ENCODE measurements around the gene TJP1. TPM values are rescaled to one million over a fixed set of nuclear protein-coding genes. Genes with fewer than 3 reads are reported as not detected.

Gene TJP1
- total and polyA plus RNA-seq, 2 donors (not counting 1 experiment from before 2014, with no cell fraction given), result 0.10 TPM; not detected in 1

DNA sequence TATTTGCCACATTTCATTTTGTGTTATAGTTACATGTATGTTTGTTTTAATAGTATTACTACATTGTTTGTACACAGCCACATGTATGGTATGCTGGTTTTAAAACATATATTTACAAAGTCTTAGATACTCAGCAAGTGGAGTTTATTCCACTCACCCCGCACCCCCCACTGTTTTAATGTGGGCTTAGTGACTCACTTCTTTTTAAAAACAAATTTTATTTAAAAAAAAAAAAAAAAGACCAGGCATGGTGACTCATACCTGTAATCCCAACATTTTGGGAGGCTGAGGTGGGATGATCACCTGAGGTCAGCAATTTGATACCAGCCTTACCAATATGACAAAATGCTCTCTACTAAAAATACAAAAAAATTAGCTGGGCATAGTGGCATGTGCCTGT lies 26.9 kb upstream of the TJP1 start:
- Histone ChIP-seq H3K27me3 (replicated peaks in 1 of 4; ENCODE audit: control extremely low read depth in 1 of 4, control insufficient read depth in 3 of 4, insufficient read depth in 4 of 4, low read length in 3 of 4) (no peaks in the 10 kb centered on the region), H3K4me2 (replicated peaks; ENCODE audit: low read depth, low read length, poor library complexity, severe bottlenecking) (no peak overlapping the region), H3K4me1 (ENCODE audit: control insufficient read depth in 2 of 2, insufficient read depth in 2 of 2, low read length in 2 of 2) (no peaks in the 10 kb centered on the region), H3K27ac (ENCODE audit: low read length in 2 of 2) (no peak overlapping the region), H2AFZ (ENCODE audit: insufficient read depth, low read depth, low read length, poor library complexity, severe bottlenecking) (no peak overlapping the region), H3K9ac (ENCODE audit: low read length) (no peak overlapping the region), H3K9me3 (ENCODE audit: control extremely low read depth in 1 of 3, control insufficient read depth in 2 of 3, insufficient read depth in 1 of 3, low read length in 2 of 3) (peaks cover 0 to 26% (median 0%) of the 10 kb centered on the region in 3 donors), H4K20me1 (ENCODE audit: control insufficient read depth, insufficient read depth, low read length, poor library complexity, severe bottlenecking) (no peaks in the 10 kb centered on the region), H3K4me3 (ENCODE audit: control extremely low read depth in 1 of 5, extremely low read depth in 1 of 5, insufficient read depth in 1 of 5, low read depth in 2 of 5, low read length in 4 of 5) (no peak overlapping the region), H3K36me3 (replicated peaks in 1 of 2; ENCODE audit: control extremely low read depth in 1 of 2, control insufficient read depth in 1 of 2, extremely low read depth in 1 of 2, insufficient read depth in 2 of 2, low read length in 1 of 2) (no peaks in the 10 kb centered on the region), H3K79me2 (ENCODE audit: control insufficient read depth, insufficient read depth, low read length) (no peaks in the 10 kb centered on the region)
- H3K4me3 Mint-ChIP-seq, result no peak overlapping the region
- intact Hi-C loops (cut with micrococcal nuclease), result no loop called here
- ChIA-PET CTCF (no interaction called here), POLR2A (no interaction called here)
- H3K27me3 Mint-ChIP-seq, result peaks cover 2% of the 10 kb centered on the region
- ATAC-seq (ENCODE audit: low read depth) (no peak), DNase-seq (no peak)
- WGBS (ENCODE audit: insufficient coverage), result no CpG with 5 or more reads among the region's 1 CpG
- H3K9me3 Mint-ChIP-seq (ENCODE audit: insufficient read depth), result peaks cover 2% of the 10 kb centered on the region
- TF ChIP-seq, protein P1, sequence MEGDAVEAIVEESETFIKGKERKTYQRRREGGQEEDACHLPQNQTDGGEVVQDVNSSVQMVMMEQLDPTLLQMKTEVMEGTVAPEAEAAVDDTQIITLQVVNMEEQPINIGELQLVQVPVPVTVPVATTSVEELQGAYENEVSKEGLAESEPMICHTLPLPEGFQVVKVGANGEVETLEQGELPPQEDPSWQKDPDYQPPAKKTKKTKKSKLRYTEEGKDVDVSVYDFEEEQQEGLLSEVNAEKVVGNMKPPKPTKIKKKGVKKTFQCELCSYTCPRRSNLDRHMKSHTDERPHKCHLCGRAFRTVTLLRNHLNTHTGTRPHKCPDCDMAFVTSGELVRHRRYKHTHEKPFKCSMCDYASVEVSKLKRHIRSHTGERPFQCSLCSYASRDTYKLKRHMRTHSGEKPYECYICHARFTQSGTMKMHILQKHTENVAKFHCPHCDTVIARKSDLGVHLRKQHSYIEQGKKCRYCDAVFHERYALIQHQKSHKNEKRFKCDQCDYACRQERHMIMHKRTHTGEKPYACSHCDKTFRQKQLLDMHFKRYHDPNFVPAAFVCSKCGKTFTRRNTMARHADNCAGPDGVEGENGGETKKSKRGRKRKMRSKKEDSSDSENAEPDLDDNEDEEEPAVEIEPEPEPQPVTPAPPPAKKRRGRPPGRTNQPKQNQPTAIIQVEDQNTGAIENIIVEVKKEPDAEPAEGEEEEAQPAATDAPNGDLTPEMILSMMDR (IDR thresholded peaks at IDR 0.05), result no peak
- no peak for TF ChIP-seq EZH2 (IDR thresholded peaks at IDR 0.05; ENCODE audit: borderline replicate concordance, insufficient read depth, low read depth, low read length, poor library complexity, severe bottlenecking)
- no peak overlapping the region for H3K27ac Mint-ChIP-seq
- no peaks in the 10 kb centered on the region for H3K4me1 Mint-ChIP-seq

DNA sequence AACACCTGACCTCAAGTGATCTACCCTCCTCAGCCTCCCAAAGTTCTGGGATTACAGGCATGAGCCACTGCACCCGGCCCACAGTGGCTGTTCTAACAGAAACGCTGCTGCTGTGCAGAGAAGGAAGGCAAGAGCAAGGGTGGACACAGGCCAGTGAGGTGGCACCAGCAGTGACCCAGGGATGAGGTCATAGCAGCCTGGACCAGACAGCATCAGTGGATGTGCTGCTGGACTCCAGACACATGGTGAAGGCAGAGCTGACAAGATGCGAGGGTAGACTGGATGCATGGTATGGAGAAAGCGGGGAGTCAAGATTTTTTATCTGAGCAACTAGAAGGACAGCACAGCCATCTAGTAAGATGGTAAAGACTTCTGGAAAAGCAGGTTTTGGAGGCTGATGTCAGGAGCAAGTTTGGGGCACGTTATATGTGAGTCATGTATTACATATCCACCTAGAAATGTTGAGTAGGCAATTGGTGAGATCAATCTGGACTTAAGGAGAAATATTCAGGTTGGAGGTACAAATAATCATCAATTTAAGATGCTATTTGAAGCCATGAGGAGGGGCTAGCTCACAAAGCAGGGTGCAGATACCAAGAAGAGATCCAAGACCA lies 22.1 kb upstream of the TJP1 start:
- intact Hi-C loops (cut with micrococcal nuclease), result no loop called here
- Histone ChIP-seq H3K9me3 (ENCODE audit: control extremely low read depth in 1 of 3, control insufficient read depth in 2 of 3, insufficient read depth in 1 of 3, low read length in 2 of 3) (peaks cover 0 to 10% (median 0%) of the 10 kb centered on the region in 3 donors), H3K4me1 (ENCODE audit: control insufficient read depth in 2 of 2, insufficient read depth in 2 of 2, low read length in 2 of 2) (no peaks in the 10 kb centered on the region), H3K27ac (ENCODE audit: low read length in 2 of 2) (no peak overlapping the region), H3K4me2 (replicated peaks; ENCODE audit: low read depth, low read length, poor library complexity, severe bottlenecking) (no peak overlapping the region), H3K4me3 (ENCODE audit: control extremely low read depth in 1 of 5, extremely low read depth in 1 of 5, insufficient read depth in 1 of 5, low read depth in 2 of 5, low read length in 4 of 5) (no peak overlapping the region), H2AFZ (ENCODE audit: insufficient read depth, low read depth, low read length, poor library complexity, severe bottlenecking) (no peak overlapping the region), H3K9ac (ENCODE audit: low read length) (no peak overlapping the region), H3K27me3 (replicated peaks in 1 of 4; ENCODE audit: control extremely low read depth in 1 of 4, control insufficient read depth in 3 of 4, insufficient read depth in 4 of 4, low read length in 3 of 4) (no peaks in the 10 kb centered on the region), H3K79me2 (ENCODE audit: control insufficient read depth, insufficient read depth, low read length) (no peaks in the 10 kb centered on the region), H4K20me1 (ENCODE audit: control insufficient read depth, insufficient read depth, low read length, poor library complexity, severe bottlenecking) (no peaks in the 10 kb centered on the region), H3K36me3 (replicated peaks in 1 of 2; ENCODE audit: control extremely low read depth in 1 of 2, control insufficient read depth in 1 of 2, extremely low read depth in 1 of 2, insufficient read depth in 2 of 2, low read length in 1 of 2) (no peaks in the 10 kb centered on the region)
- Mint-ChIP-seq H3K27ac (no peak overlapping the region), H3K4me3 (no peak overlapping the region), H3K4me1 (no peaks in the 10 kb centered on the region), H3K27me3 (peaks cover 32% of the 10 kb centered on the region), H3K9me3 (ENCODE audit: insufficient read depth) (peaks cover 2% of the 10 kb centered on the region)
- 71% methylated on average over 4 of the region's 5 CpGs for WGBS (ENCODE audit: insufficient coverage)
- ATAC-seq (ENCODE audit: low read depth), result no peak
- CTCF ChIA-PET, result no interaction called here
- no peak for DNase-seq
- TF ChIP-seq EZH2 (IDR thresholded peaks at IDR 0.05; ENCODE audit: borderline replicate concordance, insufficient read depth, low read depth, low read length, poor library complexity, severe bottlenecking), result no peak
- TF ChIP-seq, protein P1 (IDR thresholded peaks at IDR 0.05), result no peak
- POLR2A ChIA-PET, result no interaction called here

All from B cell (primary cell).